Gastroesophageal sphincter (tissue), 4 donors: ENCODE data around the gene LTBR. TPM values are rescaled to one million over a fixed set of nuclear protein-coding genes. Genes with fewer than 3 reads are reported as not detected.

Source experiments
- ATAC-seq: fragments of 150-250 bp; one replicate; pipeline ENCODE4 v1.9.1; 2016; ENCODE audit warnings: mild to moderate bottlenecking, moderate library complexity
- H3K27ac ChIP-seq, 4 donors: fragments of 200-600 bp; sonication (generic) in 3 of 4; 1 replicate in 3 of 4; 2 replicates in 1 of 4; pipeline ENCODE4 v1.5.1; 2016 to 2019
- H3K27me3 ChIP-seq: fragments of 200-600 bp; sonication (generic); one replicate; pipeline ENCODE4 v1.5.1; 2019
- H3K36me3 ChIP-seq, 2 donors: fragments of 200-600 bp; sonication (generic); one replicate each; pipeline ENCODE4 v1.5.1; 2019; ENCODE audit warnings: control low read depth in 1 of 2
- H3K4me1 ChIP-seq, 3 donors: fragments of 200-600 bp; sonication (generic); 1 replicate in 2 of 3; 2 replicates in 1 of 3; pipeline ENCODE4 v1.5.1; 2016 to 2019; ENCODE audit warnings: control low read depth in 2 of 3
- H3K4me3 ChIP-seq, 2 donors: fragments of 200-600 bp; sonication (generic); one replicate each; pipeline ENCODE4 v1.5.1; 2019; ENCODE audit warnings: mild to moderate bottlenecking in 1 of 2, moderate library complexity in 1 of 2
- H3K9me3 ChIP-seq, 3 donors: fragments of 200-600 bp; sonication (generic); one replicate each; pipeline ENCODE4 v1.5.1; 2017 to 2019; ENCODE audit warnings: control low read depth in 2 of 3
- CTCF ChIP-seq, 4 experiments: fragments of 200-600 bp in 2 of 4; fragments of 450-650 bp in 2 of 4; sonication (generic) in 1 of 4; IDR thresholded peaks; one replicate each; pipeline ENCODE4 v1.5.1; 2017 to 2019; ENCODE audit warnings: antibody characterized with exemption in 4 of 4, mild to moderate bottlenecking in 2 of 4, moderate library complexity in 2 of 4
- EP300 ChIP-seq: sonication (generic); formaldehyde crosslinking; IDR thresholded peaks from one replicate; pipeline ENCODE4 v1.6.1; 2017; ENCODE audit warnings: antibody characterized with exemption, mild to moderate bottlenecking
- POLR2A ChIP-seq, 2 donors: fragments of 450-650 bp; IDR thresholded peaks; one replicate each; pipeline ENCODE4 v1.6.1; 2017; ENCODE audit warnings: antibody characterized with exemption in 2 of 2, mild to moderate bottlenecking in 2 of 2, moderate library complexity in 1 of 2
- POLR2AphosphoS5 ChIP-seq: sonication (generic); formaldehyde crosslinking; IDR thresholded peaks from one replicate; pipeline ENCODE4 v1.6.1; 2017; ENCODE audit warnings: antibody characterized with exemption
- WGBS, 2 donors: methylation state at CpG; one replicate each; pipeline ENCODE4 v1.1.5; 2018; ENCODE audit warnings: low coverage in 1 of 2; 5-methylcytosine and 5-hydroxymethylcytosine counted together
- total RNA-seq, 4 donors: library from RNA; depleted of rRNA; stranded (reverse); fragments of >200 nt; gene quantifications; one replicate each; pipeline ENCODE4 v1.1.0, GENCODE V29; 2016

The LTBR gene
- total RNA-seq, 4 donors from 2014 or later: 86.5 to 139 (median 119) TPM

- ATAC-seq: no peak
- Histone ChIP-seq H3K9me3 (no peaks in the 10 kb centered on the region), H3K36me3 (no peaks in the 10 kb centered on the region), H3K27ac (peak overlapping the region in 2 of 4 donors; percentile 46 to 66), H3K4me3 (no peak overlapping the region), H3K27me3 (no peaks in the 10 kb centered on the region), H3K4me1 (peaks cover 3 to 47% (median 23%) of the 10 kb centered on the region in 3 donors)
- TF ChIP-seq POLR2AphosphoS5 (no peak), EP300 (no peak), POLR2A (IDR thresholded peaks at IDR 0.05) (no peak), CTCF (IDR thresholded peaks at IDR 0.05) (no peak)
- 82 to 89% methylated on average over 10 to 13 of the region's 14 CpGs for WGBS, 2 donors
These were observed 10.8 kb upstream of the LTBR start for GRCh38 chr12:6373022-6373787.

GRCh38 chr12:6374028-6374785, 9.8 kb upstream of the LTBR start:
- WGBS, 2 donors: 100% methylated on average over 1 of the region's 24 CpGs; no CpG with 5 or more reads in 1 of the 2 donors
- Histone ChIP-seq H3K36me3 (no peaks in the 10 kb centered on the region), H3K4me3 (no peak overlapping the region), H3K4me1 (peaks cover 3 to 57% (median 23%) of the 10 kb centered on the region in 3 donors), H3K9me3 (no peaks in the 10 kb centered on the region), H3K27ac (peak overlapping the region in 3 of 4 donors; percentile 37 to 81 (median 79)), H3K27me3 (no peaks in the 10 kb centered on the region)
- no peak for TF ChIP-seq EP300
- TF ChIP-seq POLR2A (IDR thresholded peaks at IDR 0.05): no peak
- TF ChIP-seq CTCF (IDR thresholded peaks at IDR 0.05): no peak
- no peak for TF ChIP-seq POLR2AphosphoS5
- no peak for ATAC-seq

GRCh38 chr12:6374786-6375160, 9.2 kb upstream of the LTBR start:
- no peak for TF ChIP-seq POLR2A (IDR thresholded peaks at IDR 0.05)
- TF ChIP-seq POLR2AphosphoS5: no peak
- no peak for TF ChIP-seq CTCF (IDR thresholded peaks at IDR 0.05)
- TF ChIP-seq EP300: no peak
- peaks cover 3 to 63% (median 23%) of the 10 kb centered on the region in 3 donors for H3K4me1 ChIP-seq
- H3K9me3 ChIP-seq: no peaks in the 10 kb centered on the region
- ATAC-seq: no peak
- no peaks in the 10 kb centered on the region for H3K27me3 ChIP-seq
- H3K36me3 ChIP-seq: no peaks in the 10 kb centered on the region
- 86 to 87% methylated on average over 5 of the region's 7 CpGs for WGBS, 2 donors
- no peak overlapping the region for H3K4me3 ChIP-seq
- peak overlapping the region in 3 of 4 donors; percentile 37 to 81 (median 79) for H3K27ac ChIP-seq

- ATAC-seq: no peak
- Histone ChIP-seq H3K4me3 (no peak within 1 kb of the TSS), H3K4me1 (peaks cover 3 to 70% (median 28%) of the 10 kb centered on the region in 3 donors), H3K27me3 (no peaks in the 10 kb centered on the region), H3K36me3 (no peaks in the 10 kb centered on the region), H3K27ac (peak within 1 kb of the TSS; percentile 12 to 81 (median 78)), H3K9me3 (no peaks in the 10 kb centered on the region)
- no peak for TF ChIP-seq EP300
- TF ChIP-seq CTCF (IDR thresholded peaks at IDR 0.05): no peak
- no peak for TF ChIP-seq POLR2A (IDR thresholded peaks at IDR 0.05)
- no peak for TF ChIP-seq POLR2AphosphoS5
- 80% methylated on average over 9 of the region's 15 CpGs; no CpG with 5 or more reads in 1 of the 2 donors for WGBS, 2 donors
These were observed 8.5 kb upstream of the LTBR start, which contains the start of gene SCNN1A for GRCh38 chr12:6375269-6376078. TSS of gene SCNN1A (minus strand) at chr12:6375563. CDS start at chr12:6374783, 780 bp downstream.
